K562 (cell line): Measurements from ENCODE around the gene ARSI. TPM values are rescaled to one million over a fixed set of nuclear protein-coding genes. Genes with fewer than 3 reads are reported as not detected.
A peak's percentile ranks its signal among the peaks of the same experiment; 100 is the strongest.

Source experiments
- ARID1B ChIP-seq: fragments of 450-650 bp; IDR thresholded peaks from 2 replicates; pipeline ENCODE4 v1.6.1; 2016; ENCODE audit warnings: antibody characterized with exemption, mild to moderate bottlenecking, inconsistent platforms
- ASH1L ChIP-seq: fragments of 450-650 bp; IDR thresholded peaks from 2 replicates; pipeline ENCODE4 v1.6.1; 2018; ENCODE audit warnings: borderline replicate concordance, mild to moderate bottlenecking, low read depth; ENCODE audit not compliant: partially characterized antibody
- CHAMP1 ChIP-seq: fragments of 450-650 bp; IDR thresholded peaks from 2 replicates; pipeline ENCODE4 v1.6.1; 2016; ENCODE audit warnings: mild to moderate bottlenecking
- CREB3 ChIP-seq: fragments of 450-650 bp; conservative IDR thresholded peaks from 2 replicates; pipeline ENCODE4 v1.6.1; 2016; ENCODE audit warnings: missing genetic modification characterization, low read depth, mild to moderate bottlenecking, missing compliant biosample characterization, moderate library complexity
- CTBP1 ChIP-seq: fragments of 450-650 bp; IDR thresholded peaks from 2 replicates; pipeline ENCODE4 v1.6.1; 2016; ENCODE audit warnings: borderline replicate concordance
- DNMT1 ChIP-seq: fragments of 450-650 bp; IDR thresholded peaks from 2 replicates; pipeline ENCODE4 v1.6.1; 2016; ENCODE audit warnings: antibody characterized with exemption, mild to moderate bottlenecking
- ELF2 ChIP-seq: fragments of 250-450 bp; sonication (Bioruptor Pico); IDR thresholded peaks from 2 replicates; pipeline ENCODE4 v1.5.0; 2021; ENCODE audit warnings: mild to moderate bottlenecking
- ETS2 ChIP-seq: IDR thresholded peaks from 2 replicates; pipeline ENCODE4 v1.6.1; 2016; ENCODE audit warnings: borderline replicate concordance, missing genetic modification characterization, mild to moderate bottlenecking, moderate library complexity, missing compliant biosample characterization; ENCODE audit not compliant: poor library complexity, severe bottlenecking
- HDAC2 ChIP-seq: fragments of 450-650 bp; IDR thresholded peaks from 2 replicates; pipeline ENCODE4 v1.6.1; 2016; ENCODE audit warnings: mild to moderate bottlenecking
- HEY1 ChIP-seq: fragments of 250-450 bp; sonication (Bioruptor Pico); IDR thresholded peaks from 2 replicates; pipeline ENCODE4 v1.5.0; 2020; ENCODE audit warnings: mild to moderate bottlenecking, moderate library complexity, borderline replicate concordance
- IFI16 ChIP-seq: fragments of 250-450 bp; sonication (Bioruptor Pico); IDR thresholded peaks from 2 replicates; pipeline ENCODE4 v2.1.2; 2022; ENCODE audit warnings: mild to moderate bottlenecking, inconsistent platforms
- KLF16 ChIP-seq: IDR thresholded peaks from 2 replicates; pipeline ENCODE4 v1.6.1; 2016; ENCODE audit warnings: antibody characterized with exemption
- MAFF ChIP-seq: IDR thresholded peaks from 2 replicates; pipeline ENCODE4 v1.6.1; 2012; ENCODE audit warnings: low read length, improper control_type of control experiment
- MEIS2 ChIP-seq: fragments of 450-650 bp; IDR thresholded peaks from 2 replicates; pipeline ENCODE4 v1.6.1; 2014; ENCODE audit warnings: mild to moderate bottlenecking; ENCODE audit not compliant: partially characterized antibody
- MYNN ChIP-seq, 2 experiments: sonication (generic); formaldehyde crosslinking in 1 of 2; IDR thresholded peaks; 2 replicates each; pipeline versions ENCODE4 v1.5.0 to v1.6.1; 2016 to 2020; ENCODE audit warnings: antibody characterized with exemption in 1 of 2, missing genetic modification reagents in 1 of 2
- NONO ChIP-seq, 2 experiments: fragments of 200-400 bp in 1 of 2; fragments of 450-650 bp in 1 of 2; formaldehyde crosslinking in 1 of 2; IDR thresholded peaks; 2 replicates each; pipeline ENCODE4 v1.6.1; 2017; ENCODE audit warnings: low read depth in 2 of 2, mild to moderate bottlenecking in 2 of 2, moderate library complexity in 2 of 2, low read length in 1 of 2
- NUFIP1 ChIP-seq: fragments of 450-650 bp; IDR thresholded peaks from 2 replicates; pipeline ENCODE4 v1.6.1; 2018; ENCODE audit not compliant: partially characterized antibody
- PCBP2 ChIP-seq: fragments of 200-400 bp; formaldehyde crosslinking; IDR thresholded peaks from 2 replicates; pipeline ENCODE4 v1.6.1; 2018; ENCODE audit warnings: low read length, low read depth, mild to moderate bottlenecking, moderate library complexity; ENCODE audit not compliant: poor library complexity, severe bottlenecking
- PHB ChIP-seq: fragments of 250-450 bp; sonication (Bioruptor Pico); IDR thresholded peaks from 2 replicates; pipeline ENCODE4 v1.5.0; 2021
- STAT6 ChIP-seq: sonication (generic); formaldehyde crosslinking; IDR thresholded peaks from 2 replicates; pipeline ENCODE4 v1.8.1; 2023; ENCODE audit warnings: mild to moderate bottlenecking, missing genetic modification reagents
- ZNF507 ChIP-seq: conservative IDR thresholded peaks from 2 replicates; pipeline ENCODE4 v1.6.1; 2017; ENCODE audit warnings: missing genetic modification characterization, missing compliant biosample characterization
- ZNF696 ChIP-seq: fragments of 250-450 bp; sonication (Bioruptor Pico); conservative IDR thresholded peaks from 2 replicates; pipeline ENCODE4 v1.4.0; 2020; ENCODE audit warnings: mild to moderate bottlenecking, moderate library complexity
- ZNF780A ChIP-seq: fragments of 250-450 bp; sonication (Bioruptor Pico); IDR thresholded peaks from 2 replicates; pipeline ENCODE4 v1.5.0; 2021; ENCODE audit warnings: mild to moderate bottlenecking
- polyA plus RNA-seq, 8 experiments: library from polyadenylated mRNA; depleted of rRNA in 4 of 8; stranded (reverse) in 5 of 8; unstranded in 3 of 8; fragments of >200 nt; fragmentation: Nextera tagmentation in 2 of 8; fragmentation: Illumina TruSeq in 1 of 8; extraction: Ambion mirVana in 2 of 8; extraction: Trizol in 1 of 8; gene quantifications; 2 replicates each; pipeline versions ENCODE4 v1.2.1 to v1.2.3, GENCODE V29; 2011 to 2014; ENCODE audit warnings: inconsistent platforms in 1 of 8, missing spikeins in 1 of 8
- total RNA-seq, 7 experiments: library from RNA; depleted of rRNA in 6 of 7; stranded (reverse); fragments of >200 nt in 6 of 7; fragmentation: Illumina TruSeq in 2 of 7; extraction: Trizol in 2 of 7; gene quantifications; 2 replicates each; pipeline versions ENCODE4 v1.2.1 to v1.2.3, GENCODE V29; 2011 to 2021; ENCODE audit warnings: low replicate concordance in 1 of 7

ARSI gene
- total and polyA plus RNA-seq, 9 of the 15 experiments (the other 6 are each of a cell fraction or from before 2014, with no cell fraction given), result 0.04 to 0.07 TPM; not detected in 7

- TF ChIP-seq CHAMP1, result no peak
- no peak for TF ChIP-seq KLF16
- no peak for TF ChIP-seq ZNF696 (CRISPR knock-in tag)
- 0 out of 2 replicates have a peak, but pooled peaks have one; percentile 16 for TF ChIP-seq MYNN (IDR thresholded peaks at IDR 0.05)
- no peak for TF ChIP-seq MYNN (CRISPR knock-in tag; IDR thresholded peaks at IDR 0.05)
- no peak for TF ChIP-seq NONO (IDR thresholded peaks at IDR 0.05; ENCODE audit: low read depth in 2 of 2, low read length in 1 of 2)
- no peak for TF ChIP-seq MAFF
- TF ChIP-seq PCBP2, result no peak
- TF ChIP-seq HDAC2, result peak; percentile 64
- TF ChIP-seq PHB (CRISPR knock-in tag), result no peak
- TF ChIP-seq CREB3 (tag), result no peak
- no peak for TF ChIP-seq ZNF507 (tag)
- TF ChIP-seq IFI16 (CRISPR knock-in tag), result no peak
- TF ChIP-seq ZNF780A (CRISPR knock-in tag), result no peak
- TF ChIP-seq NUFIP1, result peak; percentile 63
- no peak for TF ChIP-seq STAT6 (CRISPR knock-in tag)
- peak; percentile 54 for TF ChIP-seq ASH1L
- no peak for TF ChIP-seq ETS2
- TF ChIP-seq HEY1 (CRISPR knock-in tag), result no peak
- TF ChIP-seq ARID1B, result peak; percentile 92
- TF ChIP-seq ELF2 (CRISPR knock-in tag), result no peak
- no peak for TF ChIP-seq DNMT1
- peak; percentile 12 for TF ChIP-seq MEIS2
- TF ChIP-seq CTBP1, result peak; percentile 70; the same call in 1 of the 2 replicates
Measured at GRCh38 chr5:150293091-150293941, 9.4 kb downstream of the ARSI start (continued).
